Endothelial cell of umbilical vein (primary cell): ENCODE results near the gene PNMA1.

Experiments
- CTCF ChIP-seq, 2 donors: IDR thresholded peaks; 1 replicate in 1 of 2; 2 replicates in 1 of 2; pipeline ENCODE4 v1.5.1; 2011; ENCODE audit warnings: low read length in 2 of 2, mild to moderate bottlenecking in 2 of 2, moderate library complexity in 2 of 2, control low read depth in 1 of 2, inconsistent platforms in 1 of 2, low read depth in 1 of 2; ENCODE audit not compliant: insufficient read depth in 1 of 2; ENCODE audit errors: extremely low read depth in 1 of 2
- EZH2 ChIP-seq: IDR thresholded peaks from 2 replicates; pipeline ENCODE4 v1.6.1; 2012; ENCODE audit warnings: borderline replicate concordance, low read depth, mild to moderate bottlenecking, moderate library complexity, low read length, inconsistent platforms; ENCODE audit not compliant: severe bottlenecking
- FOS ChIP-seq: IDR thresholded peaks from 2 replicates; pipeline ENCODE4 v1.6.1; 2011; ENCODE audit warnings: mild to moderate bottlenecking, low read length, moderate library complexity, borderline replicate concordance; ENCODE audit not compliant: insufficient read depth
- MYC ChIP-seq: IDR thresholded peaks from one replicate; pipeline ENCODE4 v1.6.1; 2011; ENCODE audit warnings: mild to moderate bottlenecking, low read depth, low read length
- POLR2A ChIP-seq: IDR thresholded peaks from 2 replicates; pipeline ENCODE4 v1.6.1; 2012; ENCODE audit warnings: low read depth, mild to moderate bottlenecking, control low read depth, low read length
- POLR2AphosphoS5 ChIP-seq: IDR thresholded peaks from 2 replicates; pipeline ENCODE4 v1.6.1; 2012; ENCODE audit warnings: low read depth, mild to moderate bottlenecking, control low read depth, low read length, moderate library complexity; ENCODE audit not compliant: insufficient read depth
- TF ChIP-seq, protein P1 (sequence below): IDR thresholded peaks from 2 replicates; pipeline ENCODE4 v1.6.1; 2011; ENCODE audit not compliant: insufficient read depth, insufficient read length

- TF ChIP-seq POLR2AphosphoS5, result no peak
- TF ChIP-seq CTCF (IDR thresholded peaks at IDR 0.05; ENCODE audit: extremely low read depth in 1 of 2, insufficient read depth in 1 of 2, low read depth in 1 of 2, low read length in 2 of 2), result no peak
- TF ChIP-seq EZH2, result no peak
- TF ChIP-seq MYC, result no peak
- TF ChIP-seq POLR2A, result no peak
- TF ChIP-seq, protein P1, sequence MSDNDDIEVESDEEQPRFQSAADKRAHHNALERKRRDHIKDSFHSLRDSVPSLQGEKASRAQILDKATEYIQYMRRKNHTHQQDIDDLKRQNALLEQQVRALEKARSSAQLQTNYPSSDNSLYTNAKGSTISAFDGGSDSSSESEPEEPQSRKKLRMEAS, result no peak
- TF ChIP-seq FOS, result no peak
Measured at GRCh38 chr14:73761618-73762355, 47.6 kb upstream of the PNMA1 start.
